ENCODE measurements around the gene ALPK1.
"Not testable (repeated sequence)": the region's sequence is repeated elsewhere in the genome, so short reads cannot be mapped to it uniquely, and the experiment has no call there.

ALPK1 gene

DNA sequence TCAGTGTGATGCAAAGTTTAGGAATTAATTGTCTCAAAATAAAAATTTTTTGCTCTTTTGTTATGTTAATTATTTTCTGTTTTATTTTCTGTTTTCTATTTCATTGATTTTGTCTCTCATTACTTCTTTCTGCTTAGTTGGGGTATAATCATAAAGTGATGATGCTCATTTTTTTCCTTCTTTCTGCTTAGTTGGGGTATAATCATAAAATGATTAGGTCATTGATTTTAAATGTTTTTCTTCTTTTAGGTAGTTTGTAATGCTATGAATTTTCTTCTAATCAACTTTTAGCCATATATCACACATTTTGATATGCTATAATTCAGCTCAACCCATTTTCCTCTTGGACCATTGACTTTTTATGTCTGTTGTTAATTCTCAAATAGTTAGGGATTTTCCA, 175.1 kb downstream of the ALPK1 start:
- no peak for DNase-seq (ENCODE audit: low read depth)
- TF ChIP-seq, protein P1, sequence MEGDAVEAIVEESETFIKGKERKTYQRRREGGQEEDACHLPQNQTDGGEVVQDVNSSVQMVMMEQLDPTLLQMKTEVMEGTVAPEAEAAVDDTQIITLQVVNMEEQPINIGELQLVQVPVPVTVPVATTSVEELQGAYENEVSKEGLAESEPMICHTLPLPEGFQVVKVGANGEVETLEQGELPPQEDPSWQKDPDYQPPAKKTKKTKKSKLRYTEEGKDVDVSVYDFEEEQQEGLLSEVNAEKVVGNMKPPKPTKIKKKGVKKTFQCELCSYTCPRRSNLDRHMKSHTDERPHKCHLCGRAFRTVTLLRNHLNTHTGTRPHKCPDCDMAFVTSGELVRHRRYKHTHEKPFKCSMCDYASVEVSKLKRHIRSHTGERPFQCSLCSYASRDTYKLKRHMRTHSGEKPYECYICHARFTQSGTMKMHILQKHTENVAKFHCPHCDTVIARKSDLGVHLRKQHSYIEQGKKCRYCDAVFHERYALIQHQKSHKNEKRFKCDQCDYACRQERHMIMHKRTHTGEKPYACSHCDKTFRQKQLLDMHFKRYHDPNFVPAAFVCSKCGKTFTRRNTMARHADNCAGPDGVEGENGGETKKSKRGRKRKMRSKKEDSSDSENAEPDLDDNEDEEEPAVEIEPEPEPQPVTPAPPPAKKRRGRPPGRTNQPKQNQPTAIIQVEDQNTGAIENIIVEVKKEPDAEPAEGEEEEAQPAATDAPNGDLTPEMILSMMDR (IDR thresholded peaks at IDR 0.05; ENCODE audit: insufficient read depth, low read depth, low read length, missing control alignments) = no peak
- no peak overlapping the region for H3K4me3 ChIP-seq (ENCODE audit: low read length)

DNA sequence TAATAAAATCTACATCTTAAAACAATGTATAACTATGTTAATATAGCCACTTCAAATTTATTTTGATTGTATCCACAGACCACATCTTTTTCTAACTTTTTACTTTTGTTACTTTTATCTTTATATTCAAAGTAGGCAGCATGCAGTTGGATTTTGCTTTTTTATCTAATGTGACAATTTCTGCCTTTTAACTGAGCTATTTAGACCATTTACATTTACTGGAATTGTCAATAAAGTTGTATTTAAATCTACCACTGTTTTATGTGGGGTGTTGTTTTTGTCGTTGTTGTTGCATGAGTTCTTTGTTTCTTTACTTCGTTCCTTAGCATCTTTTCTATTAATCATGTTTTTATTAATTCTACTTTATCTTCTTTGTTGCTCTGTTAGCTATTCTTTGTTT, 176.8 kb downstream of the ALPK1 start:
- no peak overlapping the region for H3K4me3 ChIP-seq (ENCODE audit: low read length)
- TF ChIP-seq, protein P1 (IDR thresholded peaks at IDR 0.05; ENCODE audit: insufficient read depth, low read depth, low read length, missing control alignments) = no peak
- DNase-seq (ENCODE audit: low read depth) = no peak

DNA sequence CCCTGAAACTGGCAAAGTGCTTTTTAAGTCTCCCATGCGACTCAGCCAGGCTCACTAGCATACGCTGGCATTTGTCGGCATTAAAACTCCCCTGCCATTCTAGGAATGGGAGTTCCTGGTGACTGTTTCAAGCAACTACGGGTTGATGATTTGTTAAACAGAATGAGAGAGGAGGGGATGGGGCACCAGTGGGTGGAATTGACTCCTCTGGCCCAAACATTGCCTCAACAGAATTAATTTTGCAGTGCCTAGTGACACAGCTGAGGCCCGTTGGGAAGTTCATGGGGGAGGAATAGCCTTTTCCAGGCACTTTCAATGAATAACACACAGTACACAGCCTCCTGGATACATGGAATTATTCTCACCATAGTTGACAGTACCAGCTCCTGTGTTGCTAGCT, 188.8 kb downstream of the ALPK1 start:
- TF ChIP-seq, protein P1 (IDR thresholded peaks at IDR 0.05; ENCODE audit: insufficient read depth, low read depth, low read length, missing control alignments) = no peak
- DNase-seq (ENCODE audit: low read depth) = no peak
- no peak overlapping the region for H3K4me3 ChIP-seq (ENCODE audit: low read length)

DNA sequence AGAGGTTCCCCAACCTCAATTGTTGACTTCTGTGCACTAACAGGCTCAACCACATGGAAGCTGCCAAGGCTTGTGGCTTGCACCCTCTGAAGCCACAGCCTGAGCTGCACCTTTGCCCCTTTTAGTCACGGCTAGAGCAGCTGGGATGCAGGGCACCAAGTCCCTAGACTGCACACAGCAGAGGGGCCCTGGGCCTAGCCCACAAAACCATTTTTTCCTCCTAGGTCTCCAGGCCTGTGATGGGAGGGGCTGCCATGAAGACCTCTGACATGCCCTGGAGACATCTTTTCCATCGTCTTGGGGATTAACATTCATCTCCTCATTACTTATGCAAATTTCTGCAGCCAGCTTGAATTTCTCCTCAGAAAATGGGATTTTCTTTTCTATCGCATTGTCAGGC, 193.6 kb downstream of the ALPK1 start:
- DNase-seq (ENCODE audit: low read depth); H3K4me3 ChIP-seq (ENCODE audit: low read length): not testable (repeated sequence)
